HG03039 (cell line): ENCODE measurements around the gene CDK5RAP3.
"Not testable (repeated sequence)": the region's sequence is repeated elsewhere in the genome, so short reads cannot be mapped to it uniquely, and the experiment has no call there.

ENCODE experiments used
- ATAC-seq: cut with Tn5 transposase; IDR thresholded peaks from one replicate; pipeline ENCODE4 v1.9.1; 2021; ENCODE audit warnings: mild to moderate bottlenecking, moderate library complexity; ENCODE audit not compliant: unreplicated experiment

Gene CDK5RAP3

DNA sequence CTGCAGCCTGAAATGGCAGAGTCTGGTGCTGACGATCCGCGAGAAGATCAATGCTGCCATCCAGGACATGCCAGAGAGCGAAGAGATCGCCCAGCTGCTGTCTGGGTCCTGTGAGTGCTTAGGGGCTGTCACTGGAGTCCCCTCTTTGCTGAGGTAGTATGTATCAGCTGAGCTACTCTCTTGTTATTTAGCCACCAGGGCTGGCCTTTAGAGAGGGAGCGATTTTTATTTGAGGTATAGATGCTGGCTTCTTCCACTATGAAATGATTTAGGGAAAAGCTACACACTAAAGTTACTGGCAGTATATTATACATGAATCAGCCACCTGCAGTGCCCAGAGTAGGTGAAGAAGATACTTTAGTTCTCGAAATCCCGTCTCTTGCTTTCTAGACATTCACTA, 2.6 kb downstream of the CDK5RAP3 start:
- ATAC-seq, result no peak

DNA sequence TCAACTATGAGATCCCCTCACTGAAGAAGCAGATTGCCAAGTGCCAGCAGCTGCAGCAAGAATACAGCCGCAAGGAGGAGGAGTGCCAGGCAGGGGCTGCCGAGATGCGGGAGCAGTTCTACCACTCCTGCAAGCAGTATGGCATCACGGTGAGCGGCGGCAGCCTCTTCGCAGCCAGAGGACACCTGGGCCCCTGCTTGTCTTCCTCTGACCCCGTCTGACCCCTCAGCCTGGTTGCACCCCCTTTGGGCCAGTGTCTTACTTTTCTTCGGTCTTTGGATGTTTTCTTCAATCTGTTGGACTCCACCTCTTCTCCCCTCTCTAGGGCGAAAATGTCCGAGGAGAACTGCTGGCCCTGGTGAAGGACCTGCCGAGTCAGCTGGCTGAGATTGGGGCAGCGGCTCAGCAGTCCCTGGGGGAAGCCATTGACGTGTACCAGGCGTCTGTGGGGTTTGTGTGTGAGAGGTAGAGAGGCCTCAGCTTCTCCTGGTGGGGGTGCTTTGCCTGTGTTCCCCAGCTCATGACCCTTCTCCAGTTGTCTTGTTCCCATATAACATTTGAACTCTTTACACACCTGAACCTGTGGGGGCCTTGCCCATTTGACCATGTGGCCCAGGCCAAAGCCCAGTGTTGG, 4.4 kb downstream of the CDK5RAP3 start:
- no peak for ATAC-seq

GRCh38 chr17:47975823-47976205, 4.9 kb downstream of the CDK5RAP3 start:
- ATAC-seq, result no peak

DNA sequence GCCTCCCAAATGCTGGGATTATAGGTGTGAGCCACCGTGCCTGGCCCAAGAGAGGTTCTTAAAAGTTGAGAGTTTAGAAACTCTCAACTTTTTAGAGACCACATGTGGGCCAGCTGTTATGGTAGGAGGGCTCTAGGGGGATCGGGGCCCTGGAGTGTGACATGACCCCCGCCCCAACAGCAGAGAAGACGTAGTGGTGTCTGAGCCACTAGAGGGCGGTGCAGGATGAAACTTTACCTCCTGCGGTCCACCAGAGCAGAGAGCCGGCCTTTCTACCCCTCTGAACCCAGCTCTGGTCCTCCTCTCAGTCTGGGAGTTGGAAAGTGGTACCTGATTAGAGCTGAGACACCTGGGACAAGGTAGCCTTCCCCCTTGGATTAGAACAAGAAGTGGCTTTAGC, 7.4 kb downstream of the CDK5RAP3 start:
- ATAC-seq, result no peak

GRCh38 chr17:47980541-47980940, 9.6 kb downstream of the CDK5RAP3 start:
- no peak for ATAC-seq

DNA sequence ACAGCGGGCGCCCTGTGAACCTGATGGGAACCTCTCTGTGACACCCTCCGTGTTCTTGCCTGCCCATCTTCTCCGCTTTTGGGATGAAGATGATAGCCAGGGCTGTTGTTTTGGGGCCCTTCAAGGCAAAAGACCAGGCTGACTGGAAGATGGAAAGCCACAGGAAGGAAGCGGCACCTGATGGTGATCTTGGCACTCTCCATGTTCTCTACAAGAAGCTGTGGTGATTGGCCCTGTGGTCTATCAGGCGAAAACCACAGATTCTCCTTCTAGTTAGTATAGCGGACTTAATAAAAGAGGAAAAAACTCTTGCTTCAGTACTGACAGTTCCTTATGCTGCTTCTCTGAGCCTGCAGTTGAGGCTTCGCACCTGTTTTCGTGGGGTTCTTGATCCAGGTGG, 10.5 kb downstream of the CDK5RAP3 start:
- ATAC-seq, result no peak

DNA sequence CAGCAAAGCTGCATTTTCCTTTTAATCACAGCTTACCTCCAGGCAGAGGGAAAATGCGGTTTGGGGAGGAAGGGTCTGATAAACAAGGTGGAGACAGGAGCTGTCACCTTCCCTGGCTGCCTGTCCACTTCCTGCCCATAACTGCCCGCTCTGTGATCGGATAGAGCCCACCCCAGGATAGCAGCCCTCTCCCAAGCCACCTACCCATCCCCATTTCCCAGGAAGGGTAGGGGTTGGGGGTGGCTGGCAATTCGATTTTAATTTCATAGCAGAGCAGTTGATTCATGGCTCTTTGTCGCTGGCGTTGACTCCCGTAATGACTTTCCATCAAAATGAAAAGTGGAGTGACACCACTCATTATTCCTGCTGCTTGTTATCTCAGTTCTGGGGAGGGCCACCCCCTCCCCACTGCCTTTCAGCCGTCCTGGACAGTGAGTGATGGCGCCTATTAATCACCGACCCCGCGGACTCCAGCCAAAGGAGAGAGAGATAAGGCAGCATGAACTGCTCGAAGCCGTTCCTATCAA, 11.2 kb downstream of the CDK5RAP3 start:
- no peak for ATAC-seq

DNA sequence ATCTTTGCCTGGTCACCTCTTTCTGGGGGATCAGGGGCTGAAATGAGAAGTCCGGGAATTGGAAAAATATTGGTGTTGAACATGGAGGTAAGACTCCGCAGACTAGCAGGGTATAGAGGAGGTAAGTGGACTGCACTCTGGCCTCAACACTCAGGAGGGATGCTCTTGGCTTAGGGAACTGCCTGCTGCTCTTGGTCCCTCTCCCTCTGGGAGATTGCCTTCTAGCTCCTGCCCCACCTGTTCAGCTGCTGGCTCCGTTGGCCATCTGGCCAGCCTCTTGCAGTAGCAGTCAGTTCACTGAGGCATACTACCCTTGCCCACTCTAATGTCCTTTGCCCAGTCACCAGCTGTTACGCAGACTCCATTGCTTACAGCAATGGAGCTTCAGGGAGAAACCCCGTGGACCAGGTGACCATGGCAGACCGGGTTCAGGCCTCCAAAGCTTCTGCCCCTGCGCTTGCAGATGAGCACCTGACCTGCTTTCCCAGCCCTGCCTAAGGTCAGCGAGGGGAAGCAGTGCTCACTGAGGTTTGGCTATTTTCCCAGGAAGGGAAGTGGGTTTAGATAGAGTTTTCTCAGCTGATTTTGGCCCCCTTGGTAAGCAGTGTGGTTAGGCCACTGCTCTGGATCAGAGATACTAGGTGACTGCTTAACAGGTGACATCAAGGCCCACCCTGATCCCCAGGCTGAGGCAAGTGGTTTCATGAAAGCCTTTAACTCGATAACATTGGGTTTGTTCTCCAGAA, 11.9 kb downstream of the CDK5RAP3 start:
- no peak for ATAC-seq

- ATAC-seq, result no peak
Observed at GRCh38 chr17:47983492-47984223, 12.7 kb downstream of the CDK5RAP3 start.

DNA sequence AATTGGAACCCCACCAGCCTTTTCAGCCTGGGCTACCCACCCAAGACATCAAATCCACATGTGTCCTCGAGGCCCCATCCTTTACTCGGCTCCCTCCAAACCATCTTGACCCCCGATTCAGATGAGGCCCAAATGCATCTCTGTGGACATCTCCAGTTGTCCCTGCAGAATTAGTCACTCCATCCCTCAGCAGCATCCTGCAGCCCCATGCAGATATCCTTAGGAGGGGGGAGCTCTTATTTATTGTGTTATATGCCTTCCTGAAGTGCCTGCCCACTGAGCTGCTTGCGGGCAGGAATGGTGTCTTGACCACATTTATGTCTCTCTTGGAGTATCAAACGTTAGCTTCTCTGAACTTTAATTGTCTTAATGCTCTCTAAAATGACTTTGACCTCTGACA, 15.6 kb downstream of the CDK5RAP3 start:
- ATAC-seq, result no peak

DNA sequence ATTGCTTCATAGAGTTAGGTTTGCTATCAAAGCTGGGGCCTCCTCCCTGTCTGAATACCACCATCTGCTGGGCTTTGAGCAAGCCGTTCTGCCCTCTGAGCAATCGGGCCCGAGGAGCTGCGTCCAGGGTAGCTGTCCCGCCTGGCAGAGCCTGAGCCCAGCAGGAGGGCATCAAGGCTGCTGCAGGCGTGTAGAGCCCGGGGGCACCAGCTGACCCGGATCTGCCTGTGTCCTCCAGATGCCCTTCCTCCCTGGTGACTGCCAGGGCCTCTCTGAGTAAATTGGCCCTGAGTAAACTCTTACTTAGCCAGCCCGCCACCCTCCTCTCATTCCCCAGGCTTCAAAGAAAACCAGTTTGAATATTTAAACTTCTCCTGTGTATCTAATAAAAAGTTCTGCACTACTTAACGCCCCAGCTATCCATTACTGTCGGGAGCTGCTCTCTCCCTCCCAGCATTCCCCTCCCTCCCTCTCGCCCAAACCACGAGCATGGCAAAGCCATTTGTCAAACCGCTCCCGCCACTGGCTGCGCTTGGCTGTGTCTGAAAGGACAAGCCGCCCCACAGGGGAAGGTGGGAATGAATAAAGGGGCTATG, 16.4 kb downstream of the CDK5RAP3 start:
- no peak for ATAC-seq

- not testable (repeated sequence) for ATAC-seq
Observed at GRCh38 chr17:47988445-47988844, 17.5 kb downstream of the CDK5RAP3 start.

- no peak for ATAC-seq
Observed at GRCh38 chr17:47989159-47989558, 18.2 kb downstream of the CDK5RAP3 start.

DNA sequence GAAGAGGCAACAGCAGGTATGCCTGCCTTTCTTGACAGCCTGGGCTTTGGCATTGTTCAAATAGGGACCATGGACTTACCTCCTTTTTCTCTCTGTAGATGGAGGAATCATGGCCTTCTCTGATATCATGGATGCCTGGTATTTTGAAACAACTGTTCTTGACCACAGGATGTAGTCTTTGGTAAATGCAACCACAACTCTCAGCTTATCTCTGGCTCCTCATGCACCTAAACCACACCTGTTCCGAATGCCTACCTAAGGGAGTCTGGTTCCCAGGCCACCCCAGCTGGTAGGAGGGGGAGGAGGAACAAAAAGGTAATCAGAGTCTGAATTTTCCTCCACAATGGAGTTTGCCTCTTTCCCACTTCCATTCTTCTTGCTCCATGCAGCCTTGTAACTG, 18.8 kb downstream of the CDK5RAP3 start:
- ATAC-seq, result no peak

DNA sequence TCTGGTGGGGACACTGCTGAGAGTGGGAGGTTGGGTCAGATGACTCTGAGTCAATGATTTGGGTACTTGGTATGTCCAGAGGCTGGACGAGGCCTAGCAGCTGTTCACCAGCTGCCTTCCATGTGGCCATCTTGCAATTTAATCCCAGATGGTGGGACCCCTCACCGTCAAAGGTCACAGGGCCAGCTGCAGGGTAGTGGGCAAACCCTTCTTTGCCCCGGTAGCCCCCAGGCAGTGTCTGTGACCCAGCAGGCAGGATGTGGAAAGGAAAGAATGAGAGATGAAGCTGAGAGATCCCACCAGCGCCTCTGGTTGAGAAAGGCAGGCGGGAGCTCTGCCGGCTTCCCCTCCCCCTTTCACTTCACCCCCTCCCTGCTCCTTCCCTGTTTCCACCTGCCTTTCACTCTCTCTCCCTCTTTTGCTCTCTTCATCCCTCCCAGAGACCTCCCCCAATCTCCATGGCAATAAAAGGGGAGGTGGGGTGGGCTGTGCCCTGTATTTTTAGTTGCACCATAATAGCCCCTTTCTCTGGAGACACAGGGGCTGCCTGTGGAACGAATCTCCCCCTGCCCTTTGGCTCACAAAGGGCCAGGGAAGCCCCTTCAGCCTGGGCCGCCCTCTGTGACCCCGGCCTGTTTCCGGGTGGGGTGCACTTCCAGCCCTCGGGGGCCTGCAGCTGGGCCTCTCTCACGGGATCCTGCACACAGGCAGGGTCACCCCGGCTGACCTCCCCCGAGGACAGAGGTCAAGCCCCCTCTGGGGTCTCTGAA, 20.2 kb downstream of the CDK5RAP3 start:
- no peak for ATAC-seq

DNA sequence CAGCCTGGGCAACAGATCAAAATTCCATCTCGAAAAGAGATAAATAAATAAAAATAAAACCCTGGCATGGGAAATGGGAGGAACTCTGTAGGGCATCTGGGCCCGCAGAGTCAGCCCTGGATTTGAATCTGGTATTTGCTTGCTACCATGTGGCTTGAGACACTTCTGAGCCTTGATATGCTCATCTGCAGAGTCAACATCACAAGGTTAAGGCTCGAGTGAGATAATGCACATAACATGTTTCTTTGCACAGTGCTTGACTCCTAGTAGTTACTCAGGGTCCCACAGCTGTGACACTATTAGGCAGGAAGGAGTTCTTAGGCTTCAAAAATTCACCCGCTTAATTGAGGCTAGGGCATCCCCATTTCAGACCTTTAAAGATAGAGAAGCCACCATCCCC, 21.3 kb downstream of the CDK5RAP3 start:
- ATAC-seq, result no peak

- ATAC-seq, result no peak
Observed at GRCh38 chr17:47993031-47993564, 22.2 kb downstream of the CDK5RAP3 start.

GRCh38 chr17:47993964-47994363, 23.1 kb downstream of the CDK5RAP3 start:
- no peak for ATAC-seq

DNA sequence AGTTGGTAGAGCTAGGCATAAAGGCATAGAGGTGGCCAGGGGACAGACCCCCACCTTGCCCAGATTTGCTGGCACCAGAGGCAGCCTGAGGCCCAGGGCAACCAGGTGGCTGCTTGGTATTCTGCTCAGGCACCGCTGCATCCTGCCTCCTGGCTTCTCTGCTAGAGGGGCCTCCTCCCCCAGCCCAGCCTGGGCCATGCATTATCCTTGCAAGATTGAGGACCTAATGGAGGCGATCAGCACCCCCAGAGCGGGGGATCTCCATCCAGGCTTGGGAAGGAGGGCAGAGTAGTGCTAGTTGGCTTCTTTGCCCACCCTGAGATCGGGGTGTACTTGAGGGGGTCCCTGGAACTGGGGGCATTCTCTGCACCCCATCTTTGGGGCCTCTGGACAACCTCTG, 23.8 kb downstream of the CDK5RAP3 start:
- no peak for ATAC-seq

GRCh38 chr17:47995241-47995935, 24.5 kb downstream of the CDK5RAP3 start:
- no peak for ATAC-seq
